Keratinocyte (primary cell): ENCODE data around the gene SULF2.

Source experiments
- CTCF ChIP-seq, 3 experiments: IDR thresholded peaks in 1 of 3; conservative IDR thresholded peaks in 1 of 3; optimal IDR thresholded peaks in 1 of 3; 2 replicates in 2 of 3; 3 replicates in 1 of 3; pipeline versions ENCODE3 to v1.5.1; 2011; ENCODE audit warnings: low read length in 3 of 3, mild to moderate bottlenecking in 3 of 3, moderate library complexity in 2 of 3, control low read depth in 1 of 3, inconsistent platforms in 1 of 3; ENCODE audit not compliant: insufficient read depth in 2 of 3; ENCODE audit errors: extremely low read depth in 1 of 3
- EZH2 ChIP-seq: IDR thresholded peaks from one replicate; pipeline ENCODE4 v1.6.1; 2012; ENCODE audit warnings: inconsistent platforms, mild to moderate bottlenecking, low read length, moderate library complexity

- TF ChIP-seq CTCF (optimal IDR thresholded peaks at IDR 0.05 in 1 of 3, IDR thresholded peaks at IDR 0.05 in 1 of 3, conservative IDR thresholded peaks at IDR 0.05 in 1 of 3; ENCODE audit: extremely low read depth in 1 of 3, insufficient read depth in 2 of 3, low read length in 3 of 3) (no peak), EZH2 (no peak)
Measured at GRCh38 chr20:47706345-47706744, 78.9 kb downstream of the SULF2 start.
